Mammary epithelial cell (primary cell): ENCODE measurements around the gene SLC26A9.

Source experiments
- EZH2 ChIP-seq: IDR thresholded peaks from 2 replicates; pipeline ENCODE4 v1.6.1; 2012; ENCODE audit warnings: low read length, inconsistent platforms, borderline replicate concordance
- TF ChIP-seq, protein P1 (sequence below), 2 donors: IDR thresholded peaks in 1 of 2; conservative IDR thresholded peaks in 1 of 2; 2 replicates each; pipeline ENCODE4 v1.5.1; 2011 to 2012; ENCODE audit warnings: inconsistent platforms in 2 of 2, low read length in 2 of 2, mild to moderate bottlenecking in 2 of 2, control low read depth in 1 of 2, low read depth in 1 of 2; ENCODE audit not compliant: insufficient read depth in 1 of 2; ENCODE audit errors: extremely low read depth in 1 of 2

DNA sequence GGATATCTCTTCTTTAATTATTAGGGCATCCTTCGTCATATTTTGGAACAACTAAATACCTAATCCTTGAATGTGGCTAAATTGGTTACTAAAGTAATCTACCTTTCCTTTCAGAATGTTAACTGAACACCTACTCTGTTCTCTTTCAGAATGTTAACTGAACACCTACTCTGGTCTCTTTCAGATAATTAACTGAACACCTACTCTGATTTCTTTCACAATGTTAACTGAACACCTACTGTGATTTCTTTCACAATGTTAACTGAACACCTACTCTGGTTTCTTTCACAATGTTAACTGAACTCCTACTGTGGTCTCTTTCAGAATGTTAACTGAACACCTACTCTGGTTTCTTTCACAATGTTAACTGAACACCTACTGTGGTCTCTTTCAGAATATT is 38.0 kb upstream of the SLC26A9 start:
- TF ChIP-seq, protein P1, sequence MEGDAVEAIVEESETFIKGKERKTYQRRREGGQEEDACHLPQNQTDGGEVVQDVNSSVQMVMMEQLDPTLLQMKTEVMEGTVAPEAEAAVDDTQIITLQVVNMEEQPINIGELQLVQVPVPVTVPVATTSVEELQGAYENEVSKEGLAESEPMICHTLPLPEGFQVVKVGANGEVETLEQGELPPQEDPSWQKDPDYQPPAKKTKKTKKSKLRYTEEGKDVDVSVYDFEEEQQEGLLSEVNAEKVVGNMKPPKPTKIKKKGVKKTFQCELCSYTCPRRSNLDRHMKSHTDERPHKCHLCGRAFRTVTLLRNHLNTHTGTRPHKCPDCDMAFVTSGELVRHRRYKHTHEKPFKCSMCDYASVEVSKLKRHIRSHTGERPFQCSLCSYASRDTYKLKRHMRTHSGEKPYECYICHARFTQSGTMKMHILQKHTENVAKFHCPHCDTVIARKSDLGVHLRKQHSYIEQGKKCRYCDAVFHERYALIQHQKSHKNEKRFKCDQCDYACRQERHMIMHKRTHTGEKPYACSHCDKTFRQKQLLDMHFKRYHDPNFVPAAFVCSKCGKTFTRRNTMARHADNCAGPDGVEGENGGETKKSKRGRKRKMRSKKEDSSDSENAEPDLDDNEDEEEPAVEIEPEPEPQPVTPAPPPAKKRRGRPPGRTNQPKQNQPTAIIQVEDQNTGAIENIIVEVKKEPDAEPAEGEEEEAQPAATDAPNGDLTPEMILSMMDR (conservative IDR thresholded peaks at IDR 0.05 in 1 of 2, IDR thresholded peaks at IDR 0.05 in 1 of 2; ENCODE audit: extremely low read depth in 1 of 2, insufficient read depth in 1 of 2, low read depth in 1 of 2, low read length in 2 of 2), result no peak
- TF ChIP-seq EZH2, result no peak
